Breast epithelium (tissue), 4 donors: ENCODE measurements around the gene BAG3. TPM values are rescaled to one million over a fixed set of nuclear protein-coding genes. Genes with fewer than 3 reads are reported as not detected.

Source experiments
- DNase-seq, 2 donors: peaks; one replicate each; pipeline ENCODE4 v3.0.0-alpha.2; 2019; ENCODE audit warnings: low spot score in 2 of 2
- H3K27ac ChIP-seq, 2 donors: fragments of 200-600 bp; sonication (generic) in 1 of 2; one replicate each; pipeline ENCODE4 v1.5.1; 2016 to 2019; ENCODE audit warnings: mild to moderate bottlenecking in 1 of 2
- H3K27me3 ChIP-seq, 2 donors: fragments of 200-600 bp; sonication (generic) in 1 of 2; one replicate each; pipeline versions ENCODE4 v1.5.1 to v1.6.0; 2017 to 2019; ENCODE audit warnings: control low read depth in 1 of 2, mild to moderate bottlenecking in 1 of 2
- H3K36me3 ChIP-seq: fragments of 200-600 bp; one replicate; pipeline ENCODE4 v1.5.1; 2019
- H3K4me1 ChIP-seq, 2 donors: fragments of 200-600 bp; sonication (generic); one replicate each; pipeline ENCODE4 v1.5.1; 2016 to 2019; ENCODE audit warnings: control low read depth in 1 of 2
- H3K4me3 ChIP-seq, 3 donors: fragments of 200-600 bp; sonication (generic); 1 replicate in 2 of 3; 2 replicates in 1 of 3; pipeline ENCODE4 v1.5.1; 2016 to 2019; ENCODE audit warnings: mild to moderate bottlenecking in 3 of 3, moderate library complexity in 2 of 3
- H3K9me3 ChIP-seq, 2 donors: fragments of 200-600 bp; sonication (generic) in 1 of 2; one replicate each; pipeline ENCODE4 v1.5.1; 2016 to 2019; ENCODE audit warnings: control low read depth in 1 of 2
- POLR2A ChIP-seq: fragments of 450-650 bp; IDR thresholded peaks from one replicate; pipeline ENCODE4 v1.6.1; 2016; ENCODE audit warnings: antibody characterized with exemption, mild to moderate bottlenecking, moderate library complexity
- POLR2AphosphoS5 ChIP-seq, 3 donors: sonication (generic); formaldehyde crosslinking; IDR thresholded peaks; one replicate each; pipeline ENCODE4 v1.6.1; 2017; ENCODE audit warnings: antibody characterized with exemption in 3 of 3
- intact Hi-C: fragments of 100-400 bp; cut with DNase I; formaldehyde crosslinking; loops from one replicate; pipeline ENCODE4 v1.15.1; 2023; ENCODE audit warnings: low total_unique reads
- total RNA-seq, 3 donors: library from RNA; depleted of rRNA; stranded (reverse); fragments of >200 nt; gene quantifications; one replicate each; pipeline ENCODE4 v1.1.0, GENCODE V29; 2016
- TF ChIP-seq, protein P1 (sequence below), 3 donors: fragments of 450-650 bp; IDR thresholded peaks; one replicate each; pipeline ENCODE4 v1.5.1; 2016 to 2017; ENCODE audit warnings: antibody characterized with exemption in 3 of 3, mild to moderate bottlenecking in 3 of 3, moderate library complexity in 3 of 3

The BAG3 gene
- total RNA-seq, 3 donors from 2014 or later = 17.1 to 29.9 (median 23.9) TPM

DNA sequence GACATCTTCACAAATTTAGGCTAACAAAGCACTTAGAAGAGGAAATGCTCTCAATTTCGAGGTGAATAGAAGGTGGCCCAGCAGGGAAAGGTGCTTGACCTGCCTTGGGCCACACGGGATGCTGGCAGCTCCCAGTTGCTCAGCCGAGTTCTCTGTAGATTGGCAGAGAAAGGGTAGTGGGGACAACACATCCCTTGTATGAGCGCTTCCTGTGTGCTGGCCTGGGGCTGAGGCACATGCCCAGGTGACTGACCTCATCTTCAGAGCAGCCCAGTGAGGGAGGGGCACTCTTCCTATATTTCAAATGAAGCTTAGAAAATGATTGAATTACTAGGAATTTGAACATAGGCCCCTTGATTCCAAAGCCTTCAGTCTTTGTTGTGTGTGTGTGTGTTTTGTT is 20.2 kb downstream of the BAG3 start:
- no peaks in the 10 kb centered on the region for H3K36me3 ChIP-seq
- no peaks in the 10 kb centered on the region for H3K9me3 ChIP-seq
- TF ChIP-seq POLR2AphosphoS5 (IDR thresholded peaks at IDR 0.05) (no peak), POLR2A (no peak)
- no peak for DNase-seq
- peak overlapping the region in 1 of 2 donors; percentile 5 for H3K27ac ChIP-seq
- H3K4me3 ChIP-seq = no peak overlapping the region
- H3K4me1 ChIP-seq = peaks cover 4 to 22% of the 10 kb centered on the region in 2 donors
- intact Hi-C loops = no loop called here
- H3K27me3 ChIP-seq = no peaks in the 10 kb centered on the region

DNA sequence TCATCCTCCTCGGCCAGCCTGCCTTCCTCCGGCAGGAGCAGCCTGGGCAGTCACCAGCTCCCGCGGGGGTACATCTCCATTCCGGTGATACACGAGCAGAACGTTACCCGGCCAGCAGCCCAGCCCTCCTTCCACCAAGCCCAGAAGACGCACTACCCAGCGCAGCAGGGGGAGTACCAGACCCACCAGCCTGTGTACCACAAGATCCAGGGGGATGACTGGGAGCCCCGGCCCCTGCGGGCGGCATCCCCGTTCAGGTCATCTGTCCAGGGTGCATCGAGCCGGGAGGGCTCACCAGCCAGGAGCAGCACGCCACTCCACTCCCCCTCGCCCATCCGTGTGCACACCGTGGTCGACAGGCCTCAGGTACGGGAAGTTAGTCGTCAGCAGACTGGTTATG is 21.1 kb downstream of the BAG3 start:
- peaks cover 4 to 20% of the 10 kb centered on the region in 2 donors for H3K4me1 ChIP-seq
- intact Hi-C loops = no loop called here
- no peak overlapping the region for H3K27ac ChIP-seq
- H3K27me3 ChIP-seq = no peaks in the 10 kb centered on the region
- peaks cover 3% of the 10 kb centered on the region for H3K36me3 ChIP-seq
- TF ChIP-seq POLR2AphosphoS5 (IDR thresholded peaks at IDR 0.05) (no peak), POLR2A (no peak)
- TF ChIP-seq, protein P1, sequence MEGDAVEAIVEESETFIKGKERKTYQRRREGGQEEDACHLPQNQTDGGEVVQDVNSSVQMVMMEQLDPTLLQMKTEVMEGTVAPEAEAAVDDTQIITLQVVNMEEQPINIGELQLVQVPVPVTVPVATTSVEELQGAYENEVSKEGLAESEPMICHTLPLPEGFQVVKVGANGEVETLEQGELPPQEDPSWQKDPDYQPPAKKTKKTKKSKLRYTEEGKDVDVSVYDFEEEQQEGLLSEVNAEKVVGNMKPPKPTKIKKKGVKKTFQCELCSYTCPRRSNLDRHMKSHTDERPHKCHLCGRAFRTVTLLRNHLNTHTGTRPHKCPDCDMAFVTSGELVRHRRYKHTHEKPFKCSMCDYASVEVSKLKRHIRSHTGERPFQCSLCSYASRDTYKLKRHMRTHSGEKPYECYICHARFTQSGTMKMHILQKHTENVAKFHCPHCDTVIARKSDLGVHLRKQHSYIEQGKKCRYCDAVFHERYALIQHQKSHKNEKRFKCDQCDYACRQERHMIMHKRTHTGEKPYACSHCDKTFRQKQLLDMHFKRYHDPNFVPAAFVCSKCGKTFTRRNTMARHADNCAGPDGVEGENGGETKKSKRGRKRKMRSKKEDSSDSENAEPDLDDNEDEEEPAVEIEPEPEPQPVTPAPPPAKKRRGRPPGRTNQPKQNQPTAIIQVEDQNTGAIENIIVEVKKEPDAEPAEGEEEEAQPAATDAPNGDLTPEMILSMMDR (IDR thresholded peaks at IDR 0.05) = no peak
- DNase-seq = no peak
- no peaks in the 10 kb centered on the region for H3K9me3 ChIP-seq
- H3K4me3 ChIP-seq = no peak overlapping the region

DNA sequence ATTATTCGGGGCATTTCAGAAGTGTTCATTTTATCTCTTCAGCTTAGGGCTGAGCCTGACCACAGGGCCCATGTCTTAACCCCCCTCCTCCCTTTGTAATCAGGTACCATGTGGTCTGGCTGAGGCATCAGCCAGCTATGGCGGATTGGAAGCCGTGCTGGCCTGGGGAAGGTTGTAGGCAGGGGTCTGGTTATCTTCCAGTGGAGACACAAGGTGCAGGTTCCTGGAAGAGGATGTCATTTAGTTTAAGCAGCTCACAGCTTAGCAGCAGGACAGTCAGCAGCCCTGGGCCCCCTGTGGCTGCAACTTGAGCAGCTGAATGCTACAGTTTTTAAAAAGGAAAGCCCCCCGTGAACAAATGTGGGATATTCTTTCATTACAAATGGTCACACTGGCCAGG is 22.1 kb downstream of the BAG3 start:
- Histone ChIP-seq H3K4me3 (no peak overlapping the region), H3K27me3 (no peaks in the 10 kb centered on the region), H3K36me3 (peaks cover 4% of the 10 kb centered on the region), H3K4me1 (peaks cover 4 to 10% of the 10 kb centered on the region in 2 donors), H3K9me3 (no peaks in the 10 kb centered on the region), H3K27ac (no peak overlapping the region)
- DNase-seq = no peak
- no peak for TF ChIP-seq POLR2A
- TF ChIP-seq, protein P1 (IDR thresholded peaks at IDR 0.05) = no peak
- intact Hi-C loops = no loop called here

DNA sequence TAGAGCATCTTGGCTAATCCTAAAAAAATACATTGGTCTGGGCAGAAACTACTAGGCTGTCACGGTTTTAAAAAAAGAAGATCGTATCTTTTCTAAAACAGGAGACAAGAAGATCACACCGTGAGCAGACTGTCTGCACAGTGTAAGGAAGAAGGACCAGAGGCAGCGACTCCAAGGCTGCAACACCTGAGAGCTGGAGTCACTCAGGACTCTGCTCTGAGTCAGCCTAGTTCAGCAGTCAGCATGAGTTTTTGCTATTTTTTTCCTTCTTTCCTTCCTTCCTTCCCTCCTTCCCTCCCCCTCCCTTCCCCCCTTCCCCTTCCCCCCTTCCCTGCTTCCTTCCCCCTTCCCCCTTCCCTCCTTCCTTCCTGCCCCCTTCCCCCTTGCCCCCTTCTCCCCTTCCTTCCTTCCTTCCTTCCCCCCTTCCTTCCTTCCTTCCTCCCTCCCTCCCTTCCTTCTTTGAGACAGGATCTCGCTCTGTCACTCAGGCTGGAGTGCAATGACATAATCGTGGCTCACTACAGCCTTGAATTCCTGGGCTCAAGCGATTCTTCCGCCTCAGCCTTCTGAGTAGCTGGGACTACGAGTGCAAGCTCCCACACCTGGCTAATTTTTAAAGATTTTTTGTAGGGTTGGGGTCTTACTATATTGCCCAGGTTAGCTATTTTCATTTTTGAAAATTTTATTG is 24.4 kb downstream of the BAG3 start:
- DNase-seq = no peak
- peaks cover 4% of the 10 kb centered on the region for H3K36me3 ChIP-seq

DNA sequence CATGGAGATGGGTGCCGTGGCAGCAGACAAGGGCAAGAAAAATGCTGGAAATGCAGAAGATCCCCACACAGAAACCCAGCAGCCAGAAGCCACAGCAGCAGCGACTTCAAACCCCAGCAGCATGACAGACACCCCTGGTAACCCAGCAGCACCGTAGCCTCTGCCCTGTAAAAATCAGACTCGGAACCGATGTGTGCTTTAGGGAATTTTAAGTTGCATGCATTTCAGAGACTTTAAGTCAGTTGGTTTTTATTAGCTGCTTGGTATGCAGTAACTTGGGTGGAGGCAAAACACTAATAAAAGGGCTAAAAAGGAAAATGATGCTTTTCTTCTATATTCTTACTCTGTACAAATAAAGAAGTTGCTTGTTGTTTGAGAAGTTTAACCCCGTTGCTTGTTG is 25.9 kb downstream of the BAG3 start:
- Histone ChIP-seq H3K36me3 (peaks cover 4% of the 10 kb centered on the region), H3K9me3 (no peaks in the 10 kb centered on the region), H3K27me3 (no peaks in the 10 kb centered on the region), H3K27ac (no peak overlapping the region), H3K4me3 (no peak overlapping the region), H3K4me1 (no peaks in the 10 kb centered on the region)
- TF ChIP-seq POLR2AphosphoS5 (IDR thresholded peaks at IDR 0.05) (no peak), POLR2A (no peak)
- TF ChIP-seq, protein P1 (IDR thresholded peaks at IDR 0.05) = no peak
- intact Hi-C loops = no loop called here
- DNase-seq = no peak

More for the DNA sequence above, 24.4 kb downstream of the BAG3 start:
- Histone ChIP-seq H3K27me3 (no peaks in the 10 kb centered on the region), H3K9me3 (no peaks in the 10 kb centered on the region), H3K4me1 (no peaks in the 10 kb centered on the region), H3K27ac (no peak overlapping the region), H3K4me3 (no peak overlapping the region)
- TF ChIP-seq, protein P1 (IDR thresholded peaks at IDR 0.05) = no peak
- TF ChIP-seq POLR2AphosphoS5 (IDR thresholded peaks at IDR 0.05) (no peak), POLR2A (no peak)
- intact Hi-C loops = no loop called here
